ENCODE results near the gene UTS2.
A peak's percentile ranks its signal among the peaks of the same experiment; 100 is the strongest.

UTS2 gene

DNA sequence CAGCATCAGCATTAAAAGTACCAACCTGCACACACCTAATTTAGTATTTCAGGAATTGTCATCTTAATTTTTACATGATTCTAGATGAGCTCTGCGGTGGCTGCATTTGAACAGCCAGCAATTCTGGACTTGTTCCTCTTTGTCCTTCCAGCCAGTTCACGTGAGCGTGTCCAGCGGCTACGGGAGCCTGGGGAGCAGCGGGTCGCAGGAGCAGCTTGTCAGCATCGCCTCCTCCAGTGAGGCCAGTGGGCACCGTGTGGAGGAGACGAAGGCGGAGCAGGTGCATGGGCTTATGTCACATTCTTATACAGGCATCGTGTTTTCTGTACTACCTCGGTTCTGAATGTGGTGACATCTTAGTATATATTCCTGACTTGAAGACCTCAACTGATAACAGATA, 43.1 kb downstream of the UTS2 start:
- FAIRE-seq, result no peak

DNA sequence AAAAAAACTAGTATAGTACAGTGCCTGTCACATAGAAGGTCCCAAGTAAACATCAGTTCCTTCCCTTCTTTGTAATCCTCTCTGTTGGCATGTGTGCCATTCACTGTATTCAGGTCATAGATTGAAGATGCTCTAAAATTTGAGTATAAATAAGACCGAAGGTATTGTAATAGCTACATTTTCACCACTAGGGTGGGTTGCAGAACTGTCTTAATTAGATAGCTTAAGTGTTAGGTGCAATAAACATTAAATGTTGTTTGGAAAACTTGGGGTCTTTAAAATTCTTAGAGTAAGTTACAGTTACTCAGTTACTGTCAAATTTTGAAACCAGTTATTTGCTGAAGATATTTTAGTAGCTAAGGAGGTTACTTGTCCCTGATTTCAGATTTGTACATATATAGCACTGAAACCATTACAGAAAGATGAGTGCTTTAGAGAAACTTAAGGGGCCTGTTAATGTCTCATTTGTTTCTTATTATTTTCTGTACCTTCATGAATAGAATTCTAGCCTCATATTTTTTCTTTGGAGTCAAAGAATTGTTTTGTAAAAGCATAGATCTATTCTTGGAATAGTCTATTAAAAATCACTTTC, 44.5 kb downstream of the UTS2 start:
- FAIRE-seq, result peak; percentile 66

DNA sequence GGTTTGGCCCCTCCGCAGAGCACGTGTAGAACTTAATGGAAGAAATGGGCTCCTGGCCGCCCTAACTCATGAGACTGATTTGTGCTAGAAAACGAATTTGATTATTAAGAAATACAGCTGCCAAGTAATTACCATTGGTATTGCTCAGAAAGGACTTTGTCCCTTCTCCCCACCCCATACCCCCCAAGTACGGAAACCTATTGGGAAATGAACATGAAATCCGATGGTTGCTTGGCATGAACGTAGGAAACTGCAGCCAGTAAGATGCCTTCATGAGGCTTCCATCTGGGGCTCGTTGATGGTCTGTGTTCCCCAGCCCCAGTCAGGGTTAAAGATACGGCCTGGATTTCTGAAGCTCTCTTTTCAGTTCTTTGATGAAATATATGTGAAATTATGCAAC, 47.4 kb downstream of the UTS2 start:
- no peak for FAIRE-seq

Measured in G401.6 (cell line).